AG04449 (cell line): ENCODE results near the gene ARHGAP5.
"Not testable (repeated sequence)": the region's sequence is repeated elsewhere in the genome, so short reads cannot be mapped to it uniquely, and the experiment has no call there.

Experiments used
- CTCF ChIA-PET: fragments of 350-600 bp; formaldehyde crosslinking; extraction: SDS; loops from one replicate; lab custom pipeline; 2021; ENCODE audit warnings: antibody characterized with exemption; lab: Yijun Ruan, JAX
- POLR2A ChIA-PET: fragments of 400-600, 350-600 bp; formaldehyde crosslinking; extraction: SDS; loops from one replicate; lab custom pipeline; 2020; ENCODE audit warnings: antibody characterized with exemption, inconsistent platforms; lab: Yijun Ruan, JAX
- DNase-seq: peaks from one replicate; pipeline ENCODE4 v3.0.0-alpha.2; 2010; ENCODE audit warnings: low read depth, low spot score
- H3K4me3 ChIP-seq: 2 replicates; pipeline ENCODE4 v1.5.1; 2011; ENCODE audit warnings: low read depth, mild to moderate bottlenecking, control low read depth, low read length
- CTCF ChIP-seq: IDR thresholded peaks from one replicate; pipeline ENCODE4 v1.5.1; 2011; ENCODE audit warnings: mild to moderate bottlenecking, moderate library complexity, low read length, control low read depth, inconsistent platforms; ENCODE audit not compliant: insufficient read depth; ENCODE audit errors: missing control alignments

Gene ARHGAP5

GRCh38 chr14:32121536-32121935, 44.4 kb downstream of the ARHGAP5 start:
- CTCF ChIA-PET: no interaction called here
- no peak for TF ChIP-seq CTCF
- no peak for DNase-seq
- H3K4me3 ChIP-seq: no peak overlapping the region
- POLR2A ChIA-PET: no interaction called here

- POLR2A ChIA-PET: no interaction called here
- TF ChIP-seq CTCF: no peak
- CTCF ChIA-PET: no interaction called here
- no peak for DNase-seq
- H3K4me3 ChIP-seq: no peak overlapping the region
These were observed 44.8 kb downstream of the ARHGAP5 start for GRCh38 chr14:32121948-32122347.

- H3K4me3 ChIP-seq, CTCF ChIA-PET, POLR2A ChIA-PET, DNase-seq: not testable (repeated sequence)
These were observed 50.0 kb downstream of the ARHGAP5 start for GRCh38 chr14:32126899-32127730.

GRCh38 chr14:32127731-32128654, 50.9 kb downstream of the ARHGAP5 start:
- CTCF ChIA-PET, DNase-seq, H3K4me3 ChIP-seq, POLR2A ChIA-PET: not testable (repeated sequence)

GRCh38 chr14:32128703-32129102, 51.6 kb downstream of the ARHGAP5 start:
- ChIA-PET POLR2A (no interaction called here), CTCF (no interaction called here)
- no peak for DNase-seq
- TF ChIP-seq CTCF: no peak
- H3K4me3 ChIP-seq: no peak overlapping the region

- ChIA-PET POLR2A (no interaction called here), CTCF (no interaction called here)
- no peak overlapping the region for H3K4me3 ChIP-seq
- no peak for TF ChIP-seq CTCF
- DNase-seq: no peak
These were observed 52.0 kb downstream of the ARHGAP5 start for GRCh38 chr14:32129124-32129523.

GRCh38 chr14:32131689-32132088, 54.6 kb downstream of the ARHGAP5 start:
- CTCF ChIA-PET, DNase-seq, H3K4me3 ChIP-seq, POLR2A ChIA-PET: not testable (repeated sequence)
